Measurements from ENCODE around the gene SEBOX.
"Not testable (repeated sequence)": the region's sequence is repeated elsewhere in the genome, so short reads cannot be mapped to it uniquely, and the experiment has no call there.

Gene SEBOX

DNA sequence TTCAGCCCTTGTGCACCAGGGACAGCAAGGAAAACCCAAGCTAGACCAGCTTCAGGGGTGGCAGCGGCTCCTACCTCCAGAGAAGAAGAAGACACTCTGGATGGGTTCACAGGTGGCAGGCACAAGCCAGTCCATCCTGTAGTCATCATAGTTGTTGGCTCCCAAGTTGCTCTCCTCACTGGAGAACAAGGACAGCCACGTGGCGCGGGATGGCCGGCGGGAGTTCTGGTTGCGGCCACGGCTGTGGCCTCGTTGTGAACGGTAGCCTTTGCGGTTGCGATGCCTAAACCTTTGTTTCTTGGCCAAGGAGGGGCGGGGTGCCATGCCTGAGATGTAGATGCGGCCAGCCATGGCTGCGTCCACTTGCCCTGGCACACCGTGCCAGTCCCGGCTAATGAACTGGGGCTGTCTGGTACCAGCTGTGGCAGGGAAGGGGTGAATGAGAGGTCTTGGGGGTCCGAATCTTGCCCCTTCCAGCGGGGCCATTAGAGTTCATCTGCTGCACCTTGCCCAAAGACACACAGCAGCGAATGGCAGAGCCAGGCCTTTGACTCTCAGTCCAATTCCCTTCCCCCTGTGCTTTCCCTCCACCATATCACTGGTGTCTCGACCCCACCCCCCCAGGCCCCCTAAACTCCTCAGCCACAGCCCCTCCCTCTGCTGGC, 2.8 kb upstream of the SEBOX start:
- DNase-seq: no peak

DNA sequence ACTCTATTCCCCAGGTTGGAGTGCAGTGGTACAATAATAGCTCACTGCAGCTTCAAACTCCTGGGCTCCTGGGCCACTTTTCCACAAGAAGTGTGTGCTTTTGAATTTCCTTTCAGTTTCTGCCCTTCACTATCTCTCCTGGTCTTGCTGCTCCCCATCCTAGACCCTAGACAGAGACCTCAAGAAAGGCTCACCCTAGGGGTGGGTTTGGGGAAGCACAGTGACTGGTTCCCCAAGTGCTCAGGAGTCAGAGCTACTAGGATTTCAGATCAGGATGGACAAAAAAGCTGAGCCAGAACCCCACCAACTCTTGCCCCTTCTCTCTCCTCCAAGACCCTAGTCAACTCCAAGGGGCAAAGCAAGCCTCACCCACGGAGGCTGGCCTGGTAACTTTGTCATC, 1.6 kb upstream of the SEBOX start:
- DNase-seq: no peak

DNA sequence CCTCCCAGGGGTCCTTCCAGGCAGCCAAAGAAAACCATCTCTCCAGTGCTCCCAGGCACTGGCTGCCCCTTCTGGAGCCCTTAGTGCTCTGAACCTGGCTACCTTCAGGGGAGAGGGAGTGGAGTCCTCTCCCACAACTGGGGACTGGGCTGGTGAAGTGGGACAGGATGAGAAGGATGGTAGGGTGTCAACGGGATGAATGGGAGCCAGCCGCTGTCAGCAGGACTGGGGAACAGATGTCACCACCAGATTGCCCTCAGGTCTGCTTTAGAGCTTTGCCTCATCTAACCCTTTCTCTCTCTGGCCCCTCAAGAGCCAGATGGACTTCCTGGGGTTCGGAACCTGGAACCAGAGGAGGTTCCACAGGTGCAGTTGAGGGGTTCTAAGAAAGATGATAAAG, 488 bp upstream of the SEBOX start:
- DNase-seq: no peak

DNA sequence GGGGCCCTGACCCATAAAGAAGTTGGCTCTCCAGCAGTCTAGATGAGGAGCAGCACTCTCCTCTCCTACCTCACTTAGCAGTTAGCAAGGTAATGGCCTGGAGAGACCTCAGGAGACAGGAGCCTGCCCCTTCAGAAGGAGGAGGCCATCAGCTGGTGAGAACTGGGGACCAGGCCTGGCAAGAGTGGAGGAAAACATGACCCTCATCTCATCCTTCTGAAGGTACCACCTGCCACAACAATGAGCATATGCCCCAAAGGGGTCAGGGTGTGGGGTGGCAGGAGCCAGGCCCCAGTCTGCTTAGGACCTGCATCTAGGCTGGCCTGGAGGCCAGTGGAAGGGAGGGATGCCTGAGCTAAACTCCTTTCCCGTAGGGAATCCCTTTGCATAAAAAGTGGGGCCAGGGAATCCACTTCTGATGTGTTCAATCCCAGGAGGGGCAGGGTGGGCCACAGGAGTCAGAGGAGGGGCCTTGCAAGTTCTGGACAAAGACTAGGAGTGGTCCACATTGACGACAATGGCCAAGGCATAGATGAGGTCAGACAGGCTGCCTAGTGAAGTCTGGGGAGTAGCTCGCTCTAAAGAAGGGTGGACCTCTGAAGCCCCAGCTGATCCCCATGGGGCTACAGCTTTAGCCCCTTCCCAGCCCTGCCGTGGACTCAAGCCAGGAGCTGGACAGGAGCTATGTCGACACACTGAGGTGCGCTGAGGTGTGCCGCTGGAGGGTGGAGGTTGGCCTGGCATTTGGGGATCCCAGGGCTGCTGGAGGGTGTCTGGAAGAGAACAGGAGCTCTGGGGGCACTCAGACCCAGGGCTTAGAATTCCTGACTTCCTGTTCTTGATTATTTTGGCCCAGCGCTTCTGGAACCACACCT, 986 bp downstream of the SEBOX start:
- no peak for DNase-seq

DNA sequence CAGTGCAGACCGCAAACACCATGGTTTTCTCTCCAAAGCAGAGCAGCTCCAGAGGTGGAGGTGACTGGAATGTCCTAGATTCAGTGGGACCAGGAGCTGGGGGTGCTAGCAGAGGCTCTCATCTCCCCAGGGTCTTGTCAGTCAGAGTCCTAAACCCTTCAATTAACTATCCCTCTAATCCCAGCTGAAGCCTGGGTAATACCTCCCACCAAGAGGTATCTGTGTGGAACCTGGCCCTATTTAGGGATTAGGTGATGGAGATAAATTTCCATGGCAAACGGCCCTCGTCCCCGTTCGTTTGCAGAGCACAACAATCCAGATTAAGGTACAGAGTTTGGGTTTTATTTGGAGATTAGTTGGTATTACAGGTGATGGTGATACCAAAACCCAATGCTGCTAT, 1.8 kb downstream of the SEBOX start:
- DNase-seq: no peak

DNA sequence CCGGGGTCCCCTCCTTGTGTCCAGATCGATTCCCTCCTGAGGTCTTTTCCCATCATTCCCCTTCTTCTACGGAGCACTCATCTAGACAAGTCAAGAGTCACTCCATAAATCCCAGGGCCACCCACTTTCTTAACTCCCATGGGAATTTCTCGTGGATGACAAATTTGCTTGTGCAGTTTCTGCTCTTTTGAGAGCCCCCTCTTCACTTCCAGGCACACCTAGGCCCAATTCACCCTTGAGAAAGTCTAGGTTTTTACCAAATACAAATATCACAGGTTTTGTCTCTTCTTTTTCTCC, 7.2 kb downstream of the SEBOX start:
- no peak for DNase-seq

DNA sequence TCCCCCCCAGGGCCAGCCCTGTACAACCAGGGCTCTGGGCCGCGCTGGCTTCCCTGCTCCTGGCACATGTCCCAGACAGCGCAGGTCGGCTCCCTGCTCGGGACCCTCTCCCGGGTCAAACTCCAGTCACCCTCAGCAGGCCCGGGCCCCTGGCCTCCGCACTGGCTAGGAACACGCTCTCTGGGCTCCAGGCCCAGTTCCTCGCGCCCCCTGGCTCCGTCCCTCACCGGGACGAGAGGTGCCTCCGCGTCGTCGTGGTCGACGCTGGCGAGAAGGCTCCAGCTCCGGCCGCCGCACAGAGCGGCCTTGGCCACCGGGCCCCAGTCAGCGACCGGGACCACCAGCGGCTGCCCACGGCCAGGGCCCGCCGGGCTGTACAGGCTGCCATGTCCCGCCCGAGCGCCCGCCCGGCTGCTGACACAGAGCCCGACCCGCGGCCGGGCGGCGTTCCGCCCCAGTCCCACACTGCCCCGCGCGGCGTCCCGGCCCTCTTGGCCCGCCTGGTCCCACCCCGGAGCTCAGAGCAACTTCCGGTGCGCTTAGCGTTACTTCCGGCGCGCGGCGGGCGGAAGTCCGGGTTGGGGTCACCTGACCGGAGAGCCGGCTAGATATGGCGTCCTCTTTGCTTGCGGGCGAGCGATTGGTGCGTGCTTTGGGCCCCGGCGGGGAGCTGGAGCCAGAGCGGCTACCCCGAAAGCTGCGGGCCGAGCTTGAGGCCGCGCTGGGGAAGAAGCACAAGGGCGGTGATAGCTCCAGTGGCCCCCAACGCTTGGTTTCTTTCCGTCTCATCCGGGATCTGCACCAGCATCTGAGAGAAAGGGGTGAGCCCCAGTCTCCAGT, 7.7 kb downstream of the SEBOX start, which contains the start of gene POLDIP2:
Gene POLDIP2 (minus strand): TSS at position 467 of the 840 bp plus-strand sequence. CDS start 79 bp downstream, at position 388.
- DNase-seq: peak; percentile 90

DNA sequence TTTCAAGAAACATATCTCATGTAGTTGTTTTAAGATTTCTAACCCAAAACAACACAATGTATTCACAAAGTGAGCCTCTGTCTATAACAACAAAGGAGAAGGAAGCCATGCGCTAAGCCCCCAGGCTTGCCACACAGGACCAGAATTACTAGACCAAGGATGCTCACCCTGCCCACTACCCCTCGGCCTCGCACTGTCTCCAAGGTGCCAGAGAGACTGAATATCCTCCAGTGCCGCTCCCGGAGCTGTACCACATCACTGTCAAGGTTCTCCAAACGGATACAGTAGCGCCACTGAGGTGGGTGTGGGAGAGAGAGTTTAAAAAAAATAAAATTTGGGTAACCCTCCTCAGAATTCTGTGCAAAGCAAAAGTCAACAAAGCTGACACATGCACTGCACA, 14.7 kb downstream of the SEBOX start:
- DNase-seq: no peak

DNA sequence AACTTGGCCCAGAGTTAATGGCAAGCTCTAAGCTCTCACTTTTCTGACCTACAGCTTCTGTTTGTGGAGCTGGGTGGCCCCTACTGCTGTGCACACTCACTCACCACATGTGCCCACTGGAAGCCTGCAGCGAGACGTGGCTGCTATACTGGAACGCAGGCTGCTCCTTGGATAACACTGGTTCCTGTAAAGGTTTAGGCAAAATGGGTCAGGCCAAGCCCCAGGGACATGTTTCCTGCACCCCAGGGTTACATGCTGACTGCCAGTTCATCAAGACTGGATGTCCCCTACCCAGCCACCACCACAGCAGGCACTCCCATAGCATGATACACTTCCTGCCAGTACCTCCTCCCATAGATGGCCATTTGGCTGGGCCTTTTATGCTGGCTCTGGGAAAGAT, 16.0 kb downstream of the SEBOX start:
- DNase-seq: no peak

DNA sequence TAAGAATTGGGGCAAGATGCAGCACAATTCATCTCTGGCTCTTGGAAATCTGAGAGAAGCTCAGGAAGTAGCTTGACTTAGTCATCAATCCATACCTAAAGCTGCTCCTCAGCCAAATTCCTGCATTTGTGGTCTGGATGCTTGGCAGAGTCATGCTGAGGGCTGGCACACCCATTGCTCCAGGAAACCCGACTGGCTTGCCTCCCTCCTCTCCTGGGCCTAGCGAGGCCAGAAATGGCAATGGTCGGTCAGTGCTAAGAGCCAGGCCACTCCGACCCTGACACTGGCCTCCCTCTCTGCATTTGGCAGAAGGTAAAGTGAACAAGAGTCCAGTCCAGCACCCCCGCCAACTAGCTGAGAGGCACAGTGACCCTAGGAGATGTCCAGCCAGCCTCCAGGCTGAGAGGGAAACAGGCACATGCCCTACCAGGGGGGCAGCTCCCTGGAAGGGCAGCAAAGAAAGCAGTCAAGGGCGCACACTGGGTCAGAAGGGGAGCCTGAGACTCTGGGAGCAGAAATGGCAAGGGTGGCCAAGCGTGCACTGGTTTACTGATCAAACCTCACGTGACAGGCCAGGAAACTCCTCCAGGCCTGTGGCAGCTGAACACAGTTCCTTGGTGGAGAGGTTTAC, 17.6 kb downstream of the SEBOX start:
- no peak for DNase-seq

DNA sequence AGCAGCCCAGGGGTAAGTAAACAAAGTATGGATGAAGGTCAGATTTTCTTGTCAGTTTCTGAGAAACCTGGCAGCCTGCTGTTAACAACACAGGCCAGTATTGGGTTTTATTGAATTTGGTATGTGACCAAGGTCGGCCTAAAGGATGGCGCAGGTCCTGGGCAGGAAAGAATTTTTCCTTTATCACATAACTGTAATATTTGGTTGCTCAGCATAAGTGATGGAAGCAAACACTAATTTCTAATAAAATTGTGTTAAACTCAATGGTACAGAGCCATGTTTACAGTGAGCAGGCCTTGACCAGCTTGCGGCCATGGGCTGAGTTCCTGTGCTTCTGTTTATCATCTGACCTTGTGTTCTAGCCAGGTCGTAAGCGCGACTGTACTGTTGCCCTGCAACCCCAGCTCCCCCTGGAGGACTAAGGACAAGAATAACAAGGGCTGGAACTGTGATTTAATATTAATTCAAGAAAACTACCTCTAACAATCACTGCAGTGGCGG, 18.2 kb downstream of the SEBOX start:
- DNase-seq: no peak

DNA sequence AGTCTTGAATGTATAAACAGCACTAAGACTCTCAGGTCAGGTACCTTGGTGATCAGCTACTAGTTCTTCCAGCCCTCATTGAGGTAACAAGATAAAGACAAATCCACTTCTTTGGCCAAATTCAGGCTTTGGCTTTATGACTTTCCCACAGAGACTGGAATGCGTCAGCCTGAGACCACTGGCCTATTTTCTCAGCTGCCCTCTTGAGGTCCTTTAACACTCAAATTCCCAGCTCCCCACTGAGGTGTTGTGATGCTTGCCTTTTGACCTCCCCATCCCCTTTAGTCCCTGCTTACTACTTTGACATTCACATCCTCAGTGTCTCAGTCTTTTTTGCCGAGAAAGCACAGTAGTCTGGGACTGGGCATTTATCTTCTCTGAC, 18.8 kb downstream of the SEBOX start:
- no peak for DNase-seq

DNA sequence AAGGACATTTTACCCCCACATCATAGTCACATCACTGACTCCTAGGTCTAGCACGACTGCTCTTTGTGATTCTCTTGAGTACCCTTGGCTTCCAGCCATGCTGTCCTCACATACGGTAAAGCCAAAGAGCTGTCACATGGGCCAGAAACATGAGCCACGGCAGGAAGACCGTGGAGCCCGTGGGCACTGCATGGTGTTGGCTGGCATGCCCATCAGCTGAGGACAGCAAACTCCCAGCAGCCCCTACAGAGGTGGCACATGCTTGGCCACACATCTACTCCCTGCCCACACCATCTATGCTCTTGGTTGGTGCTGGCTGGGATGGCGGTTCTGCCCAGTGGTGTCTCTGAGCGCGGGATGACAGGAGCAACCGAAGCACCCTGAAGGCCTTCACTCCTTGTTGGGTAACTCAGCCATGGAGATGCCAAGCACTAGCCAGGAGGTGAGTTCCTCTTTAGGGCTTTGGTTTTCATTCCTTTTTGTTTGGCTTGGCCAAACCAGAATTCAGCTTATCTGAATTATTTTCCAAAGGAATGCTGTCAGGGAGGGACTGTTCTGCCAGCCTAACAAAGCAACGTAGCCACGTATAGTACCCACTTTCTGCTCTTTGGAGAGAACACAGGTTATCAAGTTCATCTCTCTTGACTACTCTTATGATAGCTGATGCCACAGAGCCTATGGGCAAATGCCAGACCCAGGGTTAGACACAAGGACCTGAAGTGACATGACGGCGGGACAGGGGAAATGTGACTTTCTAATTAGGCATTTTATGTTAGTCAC, 19.4 kb downstream of the SEBOX start:
- DNase-seq: no peak

DNA sequence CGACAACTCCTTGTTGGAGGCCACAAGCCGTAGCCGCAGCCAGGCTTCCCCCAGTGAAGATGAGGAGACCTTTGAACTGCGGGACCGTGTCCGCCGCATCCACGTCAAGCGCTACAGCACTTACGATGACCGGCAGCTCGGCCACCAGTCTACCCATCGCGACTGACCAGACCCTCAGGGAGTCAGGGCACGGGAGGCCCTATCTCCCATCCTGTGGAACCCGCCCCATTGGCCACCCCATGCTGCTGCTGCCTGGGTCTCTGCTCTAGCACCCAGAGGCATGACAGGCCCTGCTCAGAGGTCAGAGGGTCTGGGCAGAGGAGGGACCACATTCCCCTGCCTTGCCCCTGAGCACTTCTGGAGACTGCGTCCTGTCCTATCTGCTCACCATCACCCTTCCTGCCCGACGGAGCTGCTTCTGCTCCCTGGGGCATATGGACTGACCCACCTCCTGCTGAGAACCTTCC, 20.5 kb downstream of the SEBOX start:
- DNase-seq: no peak

DNA sequence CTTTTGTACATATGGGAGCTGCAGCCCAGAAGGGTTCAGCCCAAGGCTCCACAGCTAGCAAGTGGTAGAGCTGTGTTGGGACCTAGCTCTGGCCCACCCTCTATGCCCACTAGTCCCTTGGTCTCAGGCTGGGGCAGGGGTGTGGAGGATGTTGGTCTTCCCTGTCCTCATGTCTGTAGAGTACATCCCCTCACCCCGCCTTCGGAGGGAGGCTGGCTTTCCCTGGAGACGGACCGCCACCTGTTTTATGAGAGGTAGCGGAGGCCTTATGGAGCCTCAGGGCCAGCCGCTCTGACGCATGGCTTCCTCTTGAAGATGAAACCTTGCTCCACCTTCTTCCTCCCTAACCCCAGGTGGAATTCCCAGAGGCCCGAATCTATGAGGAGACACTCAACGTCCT, 21.0 kb downstream of the SEBOX start:
- no peak for DNase-seq

DNA sequence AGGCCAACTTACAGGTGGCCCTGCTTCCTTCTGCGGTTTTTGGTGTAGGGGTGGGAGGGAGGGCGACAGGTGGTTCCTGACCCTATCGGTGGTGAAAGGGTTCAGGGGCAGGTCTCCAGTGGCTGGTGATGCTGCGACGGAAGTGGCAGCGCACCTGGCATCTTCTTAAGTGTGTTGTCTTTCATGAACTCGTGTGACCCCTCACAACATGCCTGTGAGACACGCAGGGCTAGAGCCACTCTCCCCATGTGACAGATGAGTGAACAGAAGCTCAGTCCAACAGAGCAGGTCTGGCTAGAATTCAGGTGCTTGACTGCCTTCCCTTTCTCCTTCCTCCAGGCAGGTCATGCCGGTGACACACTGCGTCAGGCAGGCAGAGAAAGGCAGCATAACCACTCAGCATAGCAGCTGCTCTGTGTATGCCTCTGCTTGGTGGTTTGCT, 21.5 kb downstream of the SEBOX start:
- DNase-seq: no peak

DNA sequence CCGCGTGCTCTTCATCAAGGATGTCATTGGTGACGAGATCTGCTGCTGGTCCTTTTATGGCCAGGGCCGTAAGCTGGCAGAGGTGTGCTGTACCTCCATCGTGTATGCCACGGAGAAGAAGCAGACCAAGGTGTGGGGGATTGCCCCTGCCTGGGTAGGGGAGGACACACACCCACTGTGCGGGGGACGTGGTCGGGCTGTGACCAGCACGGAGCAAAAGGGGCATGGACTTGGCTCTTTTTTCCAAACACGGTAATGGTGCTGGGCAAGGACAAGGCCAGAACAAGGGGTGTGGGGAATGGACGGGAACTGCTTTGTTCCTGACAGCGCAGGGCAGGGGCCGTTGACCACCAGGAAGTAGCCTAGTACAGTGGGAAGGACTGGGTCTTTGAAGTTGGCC, 22.7 kb downstream of the SEBOX start:
- no peak for DNase-seq

DNA sequence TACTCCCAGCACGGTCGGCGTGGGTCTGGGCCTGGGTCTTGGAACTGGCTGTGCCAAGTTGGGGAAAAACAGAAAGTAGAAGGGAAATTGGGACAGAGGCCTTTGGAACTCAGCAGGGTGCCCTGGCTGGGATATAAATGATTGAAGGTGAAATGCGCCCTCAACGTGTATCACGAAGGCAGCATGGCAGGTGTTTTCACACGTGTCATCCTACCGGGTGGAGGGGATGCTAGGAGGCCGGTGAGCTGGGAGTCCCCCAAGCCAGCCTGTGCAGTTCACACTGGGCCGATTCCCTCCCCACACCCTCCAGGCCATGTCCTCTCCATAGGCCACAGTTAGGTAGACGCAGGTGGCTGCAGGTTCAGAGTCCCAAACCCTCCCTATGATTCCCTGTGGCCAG, 23.5 kb downstream of the SEBOX start:
- no peak for DNase-seq

DNA sequence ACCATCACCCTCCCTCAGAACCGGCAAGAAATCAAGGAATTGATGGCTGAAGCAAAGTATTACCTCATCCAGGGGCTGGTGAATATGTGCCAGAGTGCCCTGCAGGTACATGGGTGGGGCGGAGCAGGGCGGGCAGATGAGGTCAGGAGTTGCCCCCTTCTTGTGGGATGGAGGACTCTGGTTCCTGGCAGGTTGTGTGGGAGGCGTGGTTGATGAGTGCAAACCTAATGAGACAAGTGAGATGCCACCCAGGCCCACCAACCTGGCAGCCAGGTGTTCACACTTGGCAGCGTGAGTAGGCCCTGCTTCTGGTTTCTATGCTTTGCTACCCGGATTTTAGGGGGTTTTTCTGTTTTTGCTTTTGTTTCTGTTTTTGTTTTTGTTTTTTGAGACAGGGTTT, 24.6 kb downstream of the SEBOX start:
- DNase-seq: no peak

DNA sequence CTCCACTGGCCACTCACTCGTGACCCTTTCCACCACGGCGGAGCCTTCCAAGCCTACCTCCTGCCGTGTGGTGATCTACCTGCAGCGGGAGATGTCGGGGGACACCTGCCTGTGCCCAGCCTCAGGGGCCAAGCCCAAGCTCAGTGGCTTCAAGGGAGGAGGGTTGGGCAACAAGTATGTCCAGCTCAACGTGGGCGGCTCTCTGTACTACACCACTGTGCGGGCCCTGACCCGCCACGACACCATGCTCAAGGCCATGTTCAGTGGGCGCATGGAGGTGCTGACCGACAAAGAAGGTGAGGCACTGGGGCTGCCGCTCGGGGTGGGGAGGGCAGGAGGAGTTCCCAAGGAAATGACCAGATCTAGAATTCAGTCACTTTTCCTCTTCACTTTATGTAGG, 25.6 kb downstream of the SEBOX start:
- DNase-seq: no peak

DNA sequence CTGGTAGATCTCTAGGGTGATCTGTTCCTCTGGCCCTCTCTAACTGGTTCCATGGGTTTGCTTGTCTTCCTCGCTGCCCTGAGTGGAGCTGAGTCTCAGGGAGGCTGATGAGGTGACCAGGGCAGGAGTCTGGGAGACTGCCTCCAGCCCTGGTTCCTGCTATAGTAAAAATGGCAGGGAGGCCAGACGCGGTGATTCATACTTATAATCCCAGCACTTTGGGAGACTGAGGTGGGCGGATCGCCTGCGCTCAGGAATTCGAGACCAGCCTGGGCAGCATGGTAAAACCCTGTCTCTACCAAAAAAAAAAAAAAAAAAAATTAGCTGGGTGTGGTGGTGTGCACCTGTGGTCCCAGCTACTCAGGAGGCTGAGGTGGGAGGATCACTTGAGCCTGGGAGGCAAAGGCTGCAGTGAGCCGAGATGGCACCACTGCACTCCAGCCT, 26.2 kb downstream of the SEBOX start:
- DNase-seq: not testable (repeated sequence)
